GM21447 (cell line): ENCODE results near the gene ZFPM1.
"Not testable (repeated sequence)": the region's sequence is repeated elsewhere in the genome, so short reads cannot be mapped to it uniquely, and the experiment has no call there.

Experiments
- ATAC-seq: cut with Tn5 transposase; IDR thresholded peaks from one replicate; pipeline ENCODE4 v1.9.1; 2021; ENCODE audit not compliant: unreplicated experiment

ZFPM1 gene

GRCh38 chr16:88478889-88479792 lies 26.1 kb downstream of the ZFPM1 start:
- no peak for ATAC-seq

GRCh38 chr16:88479793-88480760 lies 27.0 kb downstream of the ZFPM1 start:
- peak; percentile 84 for ATAC-seq

GRCh38 chr16:88480829-88481228 lies 27.7 kb downstream of the ZFPM1 start:
- no peak for ATAC-seq

- ATAC-seq, result no peak
These were observed 28.8 kb downstream of the ZFPM1 start for GRCh38 chr16:88481851-88482250.

GRCh38 chr16:88482630-88483391 lies 29.7 kb downstream of the ZFPM1 start:
- no peak for ATAC-seq

GRCh38 chr16:88483392-88483641 lies 30.2 kb downstream of the ZFPM1 start:
- no peak for ATAC-seq

- no peak for ATAC-seq
These were observed 31.7 kb downstream of the ZFPM1 start for GRCh38 chr16:88484505-88485365.

- ATAC-seq, result not testable (repeated sequence)
These were observed 32.3 kb downstream of the ZFPM1 start for GRCh38 chr16:88485366-88485741.

- ATAC-seq, result no peak
These were observed 33.5 kb downstream of the ZFPM1 start for GRCh38 chr16:88486398-88487123.

GRCh38 chr16:88487124-88487432 lies 34.0 kb downstream of the ZFPM1 start:
- ATAC-seq, result no peak

- ATAC-seq, result no peak
These were observed 35.1 kb downstream of the ZFPM1 start for GRCh38 chr16:88487920-88488851.

GRCh38 chr16:88489163-88489741 lies 36.2 kb downstream of the ZFPM1 start:
- no peak for ATAC-seq

GRCh38 chr16:88491001-88491559 lies 38.0 kb downstream of the ZFPM1 start:
- no peak for ATAC-seq

- ATAC-seq, result no peak
These were observed 38.7 kb downstream of the ZFPM1 start for GRCh38 chr16:88491560-88492310.

GRCh38 chr16:88493879-88494278 lies 40.8 kb downstream of the ZFPM1 start:
- ATAC-seq, result no peak

GRCh38 chr16:88494335-88495154 lies 41.5 kb downstream of the ZFPM1 start:
- no peak for ATAC-seq
